CD4-positive, alpha-beta T cell treated with Interleukin-4 for 1 hour (primary cell): ENCODE results near the gene POLR1H.
"Not testable (repeated sequence)": the region's sequence is repeated elsewhere in the genome, so short reads cannot be mapped to it uniquely, and the experiment has no call there.

Source experiments
- DNase-seq, 2 donors: peaks; one replicate each; pipeline ENCODE4 v3.0.0-alpha.2; 2020 to 2022

The POLR1H gene

GRCh38 chr6:30061092-30061857, at the start of gene POLR1H:
Gene POLR1H (plus strand): TSS chr6:30061265. CDS start chr6:30061525, 260 bp downstream.
- peak; percentile 92 to 93 for DNase-seq

DNA sequence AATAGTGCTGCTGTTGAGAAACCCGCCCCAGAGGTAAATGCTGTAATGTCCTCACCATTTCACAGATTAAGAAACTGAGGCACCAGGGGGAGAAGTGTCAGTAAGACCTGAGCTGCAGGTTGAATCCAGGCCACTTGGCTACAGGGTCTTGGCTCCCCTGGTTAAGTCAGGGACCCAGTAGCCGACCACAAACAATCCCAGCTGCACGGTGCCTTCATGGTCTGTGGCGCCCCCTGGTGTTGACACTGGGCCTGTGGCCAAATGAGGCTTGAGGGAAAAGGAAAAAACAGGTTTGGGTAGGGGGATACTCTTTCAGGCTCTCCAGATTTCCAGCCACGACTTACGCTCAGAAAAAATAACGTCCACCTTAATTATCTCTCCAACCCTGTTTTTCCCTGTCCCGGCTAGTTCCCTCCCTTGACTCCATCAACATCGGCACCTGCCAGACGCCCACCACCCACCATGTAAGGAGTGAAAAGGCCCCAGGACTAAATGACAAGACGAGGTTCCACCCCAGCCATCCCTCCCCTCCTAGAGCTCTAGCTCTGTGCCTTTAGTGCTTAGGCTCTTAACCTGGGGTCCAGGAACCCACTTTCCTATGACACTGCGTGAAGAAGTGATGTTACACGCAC, 47.7 kb upstream of the POLR1H start:
- DNase-seq = peak; percentile 20 to 42

- DNase-seq = no peak
Measured at GRCh38 chr6:30019819-30020218, 41.2 kb upstream of the POLR1H start.

- DNase-seq = no peak
Measured at GRCh38 chr6:30020626-30021025, 40.4 kb upstream of the POLR1H start.

DNA sequence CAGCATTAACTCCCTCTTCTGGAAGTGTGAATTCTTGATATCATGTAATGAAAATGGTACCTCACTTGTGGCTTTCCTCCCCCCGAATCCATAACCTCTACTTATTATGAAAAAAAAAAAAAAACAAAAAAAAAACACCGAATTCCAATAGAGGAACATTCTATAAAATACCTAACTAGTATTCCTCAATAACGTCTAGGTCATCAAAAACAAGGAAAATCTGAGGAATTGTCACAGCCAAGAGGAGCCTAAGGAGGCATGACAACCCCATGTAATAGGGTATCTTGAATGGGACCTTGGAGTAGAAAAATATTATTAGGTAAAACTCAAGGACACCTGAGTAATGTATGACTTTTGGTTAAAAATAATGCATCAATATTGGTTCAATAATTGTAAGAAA, 38.9 kb upstream of the POLR1H start:
- no peak for DNase-seq

DNA sequence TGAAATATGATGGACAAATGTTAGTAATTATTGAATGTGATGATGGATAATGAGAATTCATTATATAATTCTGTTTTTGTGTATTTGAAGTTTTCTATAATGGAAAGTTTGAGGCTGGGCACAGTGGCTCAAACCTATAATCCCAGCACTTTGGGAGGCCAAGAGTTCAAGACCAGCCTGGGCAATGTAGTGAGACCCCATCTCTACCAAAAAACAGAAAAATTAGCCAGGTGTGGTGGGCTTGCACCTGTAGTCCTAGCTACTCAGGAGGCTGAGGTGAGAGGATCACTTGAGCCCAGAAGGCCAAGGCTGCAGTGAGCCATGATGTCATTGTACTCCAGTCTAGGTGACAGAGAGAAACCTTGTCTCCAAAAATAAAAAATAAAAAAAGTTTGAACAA, 38.4 kb upstream of the POLR1H start:
- not testable (repeated sequence) for DNase-seq

DNA sequence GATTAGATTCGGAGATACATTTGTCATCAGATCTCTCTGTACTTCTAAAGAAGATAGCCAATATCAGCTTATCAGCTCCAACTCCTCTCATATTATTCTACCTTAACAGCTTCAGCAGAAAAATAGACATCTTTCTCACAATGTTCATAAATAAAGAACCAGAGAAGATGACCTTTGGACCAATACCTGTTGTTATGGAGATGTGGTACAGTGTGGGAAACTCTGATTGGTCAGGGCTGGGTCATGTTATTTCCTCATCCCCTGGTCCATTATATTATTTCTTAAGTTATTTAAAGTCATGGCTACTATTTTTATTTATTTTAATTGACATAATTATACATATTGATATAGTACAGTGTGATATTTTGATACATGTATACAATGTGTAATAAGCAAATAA, 35.9 kb upstream of the POLR1H start:
- no peak for DNase-seq

GRCh38 chr6:30029588-30029987, 31.5 kb upstream of the POLR1H start:
- no peak for DNase-seq

DNA sequence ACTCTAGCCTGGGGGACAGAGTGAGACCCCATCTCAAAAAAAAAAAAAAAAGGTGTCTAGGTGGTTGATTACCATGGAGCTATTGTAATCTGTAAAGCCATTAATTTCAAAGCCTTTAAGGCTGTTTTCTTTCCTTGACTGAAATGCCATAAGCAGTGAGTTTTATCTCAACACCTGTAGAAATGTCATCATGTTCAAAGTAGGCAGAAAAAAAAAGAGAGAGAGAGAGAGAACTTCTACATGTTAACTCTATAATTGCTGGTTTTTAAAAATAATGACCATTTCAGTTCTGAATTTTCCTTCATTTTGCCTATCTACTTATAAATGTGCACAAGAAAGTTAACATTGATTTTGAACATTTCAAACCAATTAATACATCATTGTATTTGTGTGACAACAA, 29.7 kb upstream of the POLR1H start:
- DNase-seq = no peak

DNA sequence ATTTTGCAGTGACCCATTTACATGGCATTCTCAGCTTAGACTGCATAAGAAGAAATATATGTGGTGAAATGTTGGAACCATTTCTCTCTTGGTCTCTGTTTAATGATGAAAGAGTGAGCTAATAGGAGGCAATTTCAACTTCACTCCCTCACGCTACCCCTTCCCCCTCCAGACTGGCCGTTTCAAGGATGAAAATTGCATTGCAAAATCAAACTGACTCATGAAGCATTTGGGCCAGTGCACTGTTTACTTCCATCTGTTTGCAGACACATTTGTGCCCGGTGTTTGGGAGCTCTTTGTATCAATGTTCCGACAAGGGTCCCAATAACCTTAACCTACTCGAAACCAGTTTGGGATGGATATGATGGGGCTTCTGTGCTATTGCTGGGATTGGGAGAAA, 27.6 kb upstream of the POLR1H start:
- peak in 1 of 2 donors; percentile 31 for DNase-seq

- DNase-seq = no peak
Measured at GRCh38 chr6:30035784-30036183, 25.3 kb upstream of the POLR1H start.

DNA sequence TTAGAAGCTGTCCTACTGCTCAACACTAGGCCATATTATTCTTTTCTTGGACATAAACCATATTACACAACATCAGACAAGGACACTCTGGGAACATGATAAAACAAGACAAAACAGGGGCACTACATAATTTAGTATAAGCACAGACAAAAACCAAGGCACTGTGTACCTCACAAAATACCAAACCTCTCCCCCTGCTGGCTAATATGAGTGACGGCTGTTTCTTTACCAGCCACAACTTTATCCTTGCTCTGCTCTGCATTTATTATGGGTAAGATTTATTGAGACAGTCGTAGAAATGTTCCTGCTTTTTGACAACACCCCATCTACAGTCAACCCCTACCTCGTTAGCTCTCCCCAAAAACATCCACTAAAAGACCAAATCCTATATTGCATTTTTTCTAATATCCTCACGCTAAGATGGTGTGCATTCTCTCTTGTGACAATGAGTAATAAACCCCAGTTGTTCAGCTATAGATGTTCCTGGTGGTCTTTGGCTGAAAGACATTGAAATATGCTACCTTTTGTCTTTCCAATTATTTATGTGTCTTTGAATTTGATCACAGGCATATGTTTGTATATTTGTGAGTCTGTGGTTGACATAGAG, 23.8 kb upstream of the POLR1H start:
- DNase-seq = peak in 1 of 2 donors; percentile 16

DNA sequence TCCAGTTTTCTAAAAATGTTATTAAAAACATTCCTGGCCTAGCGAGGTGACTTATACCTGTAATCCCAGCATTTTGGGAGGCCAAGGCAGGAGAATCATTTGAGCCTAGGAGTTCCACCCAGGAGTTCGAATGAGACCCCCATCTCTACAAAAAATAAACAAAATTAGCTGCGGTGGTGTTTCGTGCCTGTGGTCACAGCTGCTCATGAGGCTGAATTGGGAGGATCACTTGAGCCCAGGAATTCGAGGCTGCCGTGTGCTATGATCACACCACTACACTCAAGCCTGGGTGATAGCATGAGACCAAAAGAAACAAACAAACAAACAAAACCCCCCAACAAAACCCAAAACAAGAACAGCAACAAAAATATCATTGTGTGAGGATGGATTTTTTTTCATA, 19.8 kb upstream of the POLR1H start:
- DNase-seq = no peak

DNA sequence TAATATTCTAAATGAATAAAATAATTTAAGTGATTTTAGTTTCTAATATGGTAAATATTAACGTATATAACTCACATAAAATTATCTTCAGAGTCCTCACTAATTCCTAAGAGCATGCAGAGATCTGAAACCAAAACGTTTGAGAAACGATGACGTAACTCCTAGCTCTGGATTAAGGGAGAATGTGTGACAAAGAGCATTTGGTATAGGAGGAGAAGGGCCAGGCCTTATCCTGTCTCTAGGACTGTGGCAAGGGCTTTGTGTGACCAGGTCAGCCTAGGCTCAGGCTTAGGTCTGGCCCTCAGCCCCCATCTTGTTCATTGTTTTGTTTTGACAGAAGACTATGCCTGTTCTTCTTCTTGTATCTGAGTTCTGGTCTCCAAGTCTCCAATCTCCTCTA, 19.2 kb upstream of the POLR1H start:
- DNase-seq = no peak

DNA sequence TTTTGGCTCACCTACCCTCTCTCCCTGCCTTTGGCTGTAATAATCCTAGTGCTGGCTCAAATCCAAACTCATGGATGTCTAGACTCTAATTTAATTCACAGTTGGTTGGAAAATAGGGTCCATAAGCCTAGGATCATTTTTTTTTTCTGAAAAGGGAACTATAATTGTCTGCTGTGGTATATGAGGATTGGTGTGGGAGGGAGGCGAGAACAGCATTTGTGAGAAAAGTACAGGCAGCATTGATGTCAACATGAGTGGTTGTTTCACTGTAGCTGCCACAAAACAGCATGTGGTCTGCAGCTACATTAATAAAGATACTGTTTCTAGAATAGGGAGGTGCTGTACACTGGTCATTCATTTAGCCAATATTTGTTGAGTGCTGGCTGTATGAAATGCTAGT, 18.6 kb upstream of the POLR1H start:
- DNase-seq = no peak

- no peak for DNase-seq
Measured at GRCh38 chr6:30042914-30043313, 18.2 kb upstream of the POLR1H start.

GRCh38 chr6:30043744-30044143, 17.3 kb upstream of the POLR1H start:
- DNase-seq = no peak

DNA sequence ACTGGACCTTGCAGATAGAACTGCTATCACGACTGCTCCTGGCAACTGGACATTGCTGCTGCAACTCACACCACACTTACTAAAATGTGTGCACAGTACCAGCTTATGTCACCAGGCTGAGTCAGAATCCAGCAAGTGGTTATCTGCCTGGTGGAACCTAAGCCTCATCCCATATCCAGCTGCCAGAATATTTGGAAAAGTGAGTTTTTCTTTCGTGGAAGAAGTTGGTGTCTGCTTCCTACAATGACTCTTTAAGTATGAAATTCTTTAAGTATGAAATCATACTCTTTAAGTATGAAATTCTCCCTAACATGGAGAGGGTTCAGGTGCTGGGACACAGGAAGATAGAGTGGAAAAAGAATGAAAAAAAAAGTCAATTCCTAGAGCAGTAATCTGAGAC, 16.4 kb upstream of the POLR1H start:
- DNase-seq = no peak

DNA sequence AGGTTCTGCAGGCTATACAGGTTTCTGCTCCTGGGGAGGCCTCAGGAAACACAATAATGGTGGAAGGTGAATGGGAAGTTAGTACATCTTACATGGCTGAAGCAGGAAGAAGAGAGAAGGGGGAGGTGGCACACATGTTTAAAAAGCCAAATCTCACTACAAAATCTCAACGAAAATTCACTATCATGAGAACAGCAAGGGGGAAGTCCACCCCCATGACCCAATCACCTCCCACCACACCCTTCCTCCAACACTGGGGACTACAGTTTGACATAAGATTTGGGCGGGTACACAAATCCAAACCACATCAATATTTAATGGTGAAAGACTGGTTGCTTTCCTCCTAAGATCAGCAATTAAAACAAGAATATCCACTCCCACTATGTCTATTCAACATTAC, 13.8 kb upstream of the POLR1H start:
- no peak for DNase-seq

GRCh38 chr6:30053682-30054081, 7.4 kb upstream of the POLR1H start:
- no peak for DNase-seq

DNA sequence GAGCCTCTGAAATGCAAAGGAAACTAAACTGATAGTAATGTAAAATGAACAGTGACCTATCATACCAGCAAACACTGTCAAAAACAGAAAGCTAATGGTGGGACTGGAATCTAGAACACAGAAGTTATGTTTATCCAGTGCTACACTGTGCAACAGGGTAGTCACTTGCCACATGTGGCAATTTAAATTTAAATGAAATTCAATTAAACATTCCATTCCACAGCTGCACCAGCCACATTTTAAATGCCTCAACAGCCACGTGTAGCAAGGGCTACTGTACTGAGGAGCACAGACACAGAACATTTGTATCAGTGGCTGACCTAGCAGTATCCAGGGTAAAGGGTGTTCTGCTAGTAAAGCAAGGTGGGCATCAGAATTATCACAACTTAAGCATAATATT, 5.6 kb upstream of the POLR1H start:
- DNase-seq = no peak

GRCh38 chr6:30060606-30061091, 416 bp upstream of the POLR1H start:
- DNase-seq = peak in 1 of 2 donors; percentile 54

DNA sequence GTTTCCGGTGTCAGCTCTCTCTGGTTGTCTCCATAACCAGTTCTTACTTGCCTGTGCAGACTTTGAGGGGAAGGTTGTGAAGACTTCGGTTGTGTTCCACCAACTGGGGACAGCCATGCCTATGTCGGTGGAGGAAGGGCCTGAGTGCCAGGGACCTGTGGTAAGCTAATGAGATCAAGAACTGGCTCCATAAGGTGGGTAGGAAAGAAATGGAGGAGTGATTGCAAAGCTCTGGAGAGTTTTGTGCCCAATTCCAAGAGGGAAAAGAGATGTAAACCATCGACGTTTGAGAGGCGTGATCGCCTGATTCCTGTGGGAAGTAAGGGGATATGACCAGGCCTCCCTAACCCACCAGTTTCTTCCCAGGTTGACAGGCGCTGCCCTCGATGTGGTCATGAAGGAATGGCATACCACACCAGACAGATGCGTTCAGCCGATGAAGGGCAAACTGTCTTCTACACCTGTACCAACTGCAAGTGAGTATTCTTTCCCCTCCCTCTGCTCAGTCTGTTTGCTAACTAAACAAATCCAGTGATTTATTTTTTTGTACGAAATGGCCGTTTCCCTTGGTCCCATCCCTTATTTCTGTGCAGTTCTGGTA, 893 bp downstream of the POLR1H start:
- peak in 1 of 2 donors; percentile 70 for DNase-seq
